NCI-H1694 (cell line): Measurements from ENCODE around the gene LRIG1.

Experiments used
- DNase-seq: peaks from one replicate; lab custom pipeline; 2025; lab: John Stamatoyannopoulos, UW

The LRIG1 gene

GRCh38 chr3:66402596-66403290, 98.1 kb downstream of the LRIG1 start:
- DNase-seq, result no peak

- DNase-seq, result no peak
Measured at GRCh38 chr3:66401675-66402491, 98.9 kb downstream of the LRIG1 start.

GRCh38 chr3:66401157-66401550, 99.7 kb downstream of the LRIG1 start:
- DNase-seq, result no peak

GRCh38 chr3:66400411-66401156, 100.2 kb downstream of the LRIG1 start:
- no peak for DNase-seq

- no peak for DNase-seq
Measured at GRCh38 chr3:66399529-66400232, 101.1 kb downstream of the LRIG1 start.

GRCh38 chr3:66398228-66399025, 102.4 kb downstream of the LRIG1 start:
- peak; percentile 66 for DNase-seq

GRCh38 chr3:66397745-66398144, 103.1 kb downstream of the LRIG1 start:
- no peak for DNase-seq

GRCh38 chr3:66396888-66397287, 103.9 kb downstream of the LRIG1 start:
- DNase-seq, result no peak

- no peak for DNase-seq
Measured at GRCh38 chr3:66396161-66396760, 104.6 kb downstream of the LRIG1 start.

- DNase-seq, result no peak
Measured at GRCh38 chr3:66395635-66396034, 105.2 kb downstream of the LRIG1 start.

- no peak for DNase-seq
Measured at GRCh38 chr3:66394753-66395249, 106.0 kb downstream of the LRIG1 start.

- no peak for DNase-seq
Measured at GRCh38 chr3:66394019-66394752, 106.6 kb downstream of the LRIG1 start.

GRCh38 chr3:66393333-66394005, 107.4 kb downstream of the LRIG1 start:
- no peak for DNase-seq

GRCh38 chr3:66392966-66393332, 107.9 kb downstream of the LRIG1 start:
- DNase-seq, result no peak

GRCh38 chr3:66392512-66392911, 108.3 kb downstream of the LRIG1 start:
- no peak for DNase-seq

GRCh38 chr3:66390013-66390412, 110.8 kb downstream of the LRIG1 start:
- DNase-seq, result no peak

GRCh38 chr3:66386925-66387650, 113.7 kb downstream of the LRIG1 start:
- no peak for DNase-seq

GRCh38 chr3:66386011-66386924, 114.6 kb downstream of the LRIG1 start:
- no peak for DNase-seq
